ENCODE results near the gene PALLD.

PALLD gene

DNA sequence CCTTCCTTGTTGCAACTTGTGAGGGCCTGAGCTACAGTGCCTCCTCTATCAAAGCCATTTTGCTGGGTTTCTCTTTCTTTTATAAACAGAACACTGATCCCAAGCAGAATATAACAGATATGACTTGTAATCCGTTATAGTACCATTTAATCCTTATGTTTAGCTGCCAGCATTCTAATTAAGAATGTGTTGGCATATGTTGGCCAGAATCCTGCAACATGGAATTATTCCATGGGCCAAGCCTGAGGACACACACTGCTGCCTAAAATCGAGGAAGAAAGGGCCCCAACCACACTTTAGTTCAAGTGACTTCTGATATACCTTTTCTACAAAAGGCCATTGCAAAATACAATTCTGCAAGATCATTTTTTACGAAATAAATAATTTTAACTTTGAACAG is 28.0 kb downstream of the PALLD start:
- no peak for DNase-seq (ENCODE audit: low read depth in 4 of 4, low spot score in 1 of 4)

DNA sequence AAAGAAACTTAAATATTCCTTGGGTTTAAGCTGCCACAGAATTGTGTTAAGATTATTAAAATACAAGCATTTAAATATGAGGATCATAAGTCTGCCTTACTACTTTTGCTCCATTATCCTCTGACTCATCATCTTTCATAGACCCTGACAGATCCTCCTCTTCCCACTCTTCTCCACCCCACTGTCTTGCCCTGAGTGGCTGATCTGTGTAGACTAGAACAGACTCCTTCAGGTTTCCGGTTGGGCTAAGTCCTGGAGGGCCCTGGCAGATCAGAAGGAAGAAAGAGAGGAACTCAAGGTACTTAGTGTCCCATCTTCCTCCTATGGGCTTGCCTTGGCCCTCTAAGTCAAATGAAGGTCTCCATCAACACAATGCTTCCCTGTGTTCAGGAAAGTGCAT is 30.7 kb downstream of the PALLD start:
- DNase-seq (ENCODE audit: low read depth in 4 of 4, low spot score in 1 of 4): no peak

DNA sequence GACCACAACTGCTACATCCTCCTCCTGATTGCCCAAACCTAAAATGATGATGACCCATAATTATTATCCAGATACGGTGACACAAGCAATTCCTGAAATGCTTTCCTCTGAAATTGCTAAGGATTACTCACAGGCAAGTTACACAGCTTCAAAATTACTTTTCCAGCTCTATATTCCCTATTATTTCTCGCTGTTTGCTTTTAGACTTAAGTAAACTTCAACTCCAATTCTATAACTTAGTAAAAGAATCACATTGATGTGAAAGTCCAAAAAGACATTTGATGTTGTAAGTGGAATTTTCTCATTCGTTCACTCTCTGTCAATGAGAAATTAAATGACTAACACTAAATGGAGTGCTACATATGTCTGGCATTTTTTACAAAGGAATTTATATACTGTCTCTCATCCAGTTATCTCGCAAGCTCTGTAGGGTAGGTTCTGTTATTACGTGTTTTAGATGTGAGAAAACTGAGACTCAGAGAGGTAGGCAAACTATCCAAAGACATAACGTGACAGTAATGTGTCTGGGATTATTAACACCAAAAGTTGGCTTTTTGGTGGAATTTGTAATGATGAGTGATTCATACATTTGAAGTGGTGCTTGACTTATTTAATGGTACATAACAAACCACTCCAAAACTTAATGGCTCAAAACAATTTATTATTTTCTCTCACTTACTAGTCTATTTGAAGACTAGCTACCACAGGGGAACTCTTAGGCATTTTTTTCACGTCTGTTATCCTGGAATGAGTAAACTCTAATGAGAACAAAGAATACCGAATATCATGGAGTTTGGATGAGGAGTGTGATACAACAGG is 31.5 kb downstream of the PALLD start:
- DNase-seq (ENCODE audit: low read depth in 4 of 4, low spot score in 1 of 4): no peak

DNA sequence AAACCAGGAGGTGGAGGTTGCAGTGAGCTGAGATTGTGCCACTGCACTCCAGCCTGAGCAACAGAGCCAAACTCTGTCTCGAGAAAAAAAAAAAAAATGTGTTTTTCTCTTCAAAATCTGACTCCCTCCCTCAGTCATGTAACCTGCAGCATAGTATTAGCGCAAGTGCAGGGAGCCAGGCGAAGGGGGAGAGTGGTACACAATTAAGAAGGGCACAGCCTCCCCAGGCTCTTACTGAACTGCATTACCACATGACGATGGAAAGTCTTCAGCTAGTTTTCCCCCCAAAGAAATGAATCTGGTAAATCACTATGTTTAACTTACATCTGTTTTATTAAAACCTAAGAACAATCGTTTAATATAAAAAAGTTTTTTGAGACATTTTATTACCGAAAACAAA is 32.4 kb downstream of the PALLD start:
- no peak for DNase-seq (ENCODE audit: low read depth in 4 of 4, low spot score in 1 of 4)

DNA sequence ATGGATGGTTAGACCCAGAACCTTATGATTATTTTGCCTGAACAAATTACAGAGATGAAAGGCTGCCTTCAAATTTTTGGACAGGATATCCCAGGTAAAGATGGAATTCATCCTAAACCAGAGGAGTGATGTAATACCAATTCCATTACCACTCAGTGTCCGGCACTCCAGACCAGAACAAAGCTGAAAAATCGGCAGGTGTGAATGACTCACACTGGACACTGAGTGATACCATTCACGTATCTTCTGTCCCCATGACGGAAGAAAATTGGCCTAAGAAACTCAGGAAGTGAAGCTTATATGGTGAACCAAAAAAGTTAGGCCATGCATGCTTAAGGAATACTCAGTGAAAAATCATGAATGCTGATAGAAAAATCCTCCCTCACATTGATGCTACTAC is 34.5 kb downstream of the PALLD start:
- DNase-seq (ENCODE audit: low read depth in 4 of 4, low spot score in 1 of 4): no peak

DNA sequence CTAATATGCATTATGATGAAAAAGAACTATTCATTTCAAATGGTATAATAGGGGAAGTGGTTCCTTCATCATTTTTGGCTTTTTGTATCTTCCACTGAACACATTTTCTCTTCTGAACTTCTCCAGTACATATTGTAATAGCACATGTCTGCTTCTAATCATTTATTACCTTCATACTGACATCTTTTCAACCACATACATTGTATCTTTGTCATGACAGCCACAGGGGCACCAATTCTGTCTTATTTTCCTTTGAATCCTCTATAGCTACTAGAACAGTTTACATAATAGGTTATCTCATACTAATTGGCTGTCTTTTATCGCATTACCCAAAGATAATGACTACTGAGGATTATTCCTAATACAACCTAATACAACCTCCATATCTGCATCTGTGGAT is 37.7 kb downstream of the PALLD start:
- DNase-seq (ENCODE audit: low read depth in 4 of 4, low spot score in 1 of 4): no peak

DNA sequence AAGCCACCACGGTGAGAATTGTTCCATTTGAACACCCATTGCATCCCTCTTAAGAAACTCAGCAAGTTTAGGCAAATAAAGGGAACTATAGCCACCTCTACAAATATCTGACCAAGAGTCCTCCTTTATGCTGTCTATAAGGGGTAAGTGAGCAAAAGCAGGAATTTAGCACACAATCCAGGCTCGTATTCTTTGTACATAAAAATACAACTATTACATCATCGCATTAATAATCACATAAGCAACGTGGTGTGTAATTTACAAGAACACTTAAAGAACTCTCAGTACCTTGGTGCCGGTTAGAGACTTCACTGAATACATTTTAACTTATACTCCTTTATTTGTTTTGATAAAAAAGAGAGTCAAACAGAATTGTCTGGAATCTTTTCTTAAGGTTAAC is 38.8 kb downstream of the PALLD start:
- no peak for DNase-seq (ENCODE audit: low read depth in 4 of 4, low spot score in 1 of 4)

DNA sequence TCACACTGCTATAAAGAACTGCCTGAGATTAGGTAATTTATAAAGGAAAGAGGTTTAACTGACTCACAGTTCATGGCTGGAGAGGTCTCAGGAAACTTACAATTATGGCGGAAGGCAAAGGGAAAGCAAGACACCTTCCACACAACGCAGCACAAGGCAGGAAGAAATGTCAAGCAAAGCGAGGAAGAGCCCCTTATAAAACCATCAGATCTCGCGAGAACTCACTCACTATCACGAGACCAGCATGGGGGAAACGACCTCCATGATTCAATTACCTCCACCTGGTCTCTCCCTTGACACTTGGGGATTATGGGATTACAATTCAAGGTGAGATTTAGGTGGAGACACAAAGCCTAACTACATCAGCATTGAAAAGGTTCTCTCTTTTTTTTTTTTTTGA is 39.6 kb downstream of the PALLD start:
- no peak for DNase-seq (ENCODE audit: low read depth in 4 of 4, low spot score in 1 of 4)

DNA sequence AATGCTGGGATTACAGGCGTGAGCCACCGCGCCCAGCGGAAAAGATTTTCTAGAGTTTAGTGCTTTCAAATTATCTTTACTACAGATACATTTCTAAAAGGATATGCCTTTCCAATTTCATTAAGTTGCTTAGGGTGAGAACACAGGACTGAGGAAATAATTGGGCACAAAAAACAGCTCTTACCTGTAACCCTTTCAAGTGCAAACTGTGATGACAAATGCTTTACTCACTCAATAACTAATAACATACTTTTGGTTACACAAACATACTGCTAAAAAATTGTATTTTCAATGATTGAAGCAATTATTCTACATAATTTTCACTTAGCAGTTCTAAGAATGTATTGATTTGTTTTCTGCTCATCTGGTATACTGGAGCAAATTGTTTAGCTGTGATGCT is 40.2 kb downstream of the PALLD start:
- DNase-seq (ENCODE audit: low read depth in 4 of 4, low spot score in 1 of 4): no peak

DNA sequence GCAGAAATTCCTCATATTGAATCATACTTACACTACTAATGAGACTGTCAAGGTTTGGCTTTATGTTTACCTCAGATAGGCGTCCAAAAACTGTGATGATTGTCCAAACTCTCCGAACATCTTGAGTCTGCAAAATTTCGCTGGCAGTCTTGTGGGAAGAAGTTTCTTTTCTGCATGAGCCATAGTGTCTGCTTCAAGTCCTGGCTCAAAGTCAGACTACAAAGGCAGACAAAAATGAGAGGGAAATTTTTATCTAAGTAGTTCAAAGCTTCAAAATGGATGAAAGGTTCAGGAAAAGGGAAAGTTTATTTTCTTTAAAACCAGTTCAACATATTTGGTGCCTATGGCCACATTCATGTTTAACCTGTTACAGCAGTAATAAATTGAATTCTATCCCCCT is 40.7 kb downstream of the PALLD start:
- no peak for DNase-seq (ENCODE audit: low read depth in 4 of 4, low spot score in 1 of 4)

DNA sequence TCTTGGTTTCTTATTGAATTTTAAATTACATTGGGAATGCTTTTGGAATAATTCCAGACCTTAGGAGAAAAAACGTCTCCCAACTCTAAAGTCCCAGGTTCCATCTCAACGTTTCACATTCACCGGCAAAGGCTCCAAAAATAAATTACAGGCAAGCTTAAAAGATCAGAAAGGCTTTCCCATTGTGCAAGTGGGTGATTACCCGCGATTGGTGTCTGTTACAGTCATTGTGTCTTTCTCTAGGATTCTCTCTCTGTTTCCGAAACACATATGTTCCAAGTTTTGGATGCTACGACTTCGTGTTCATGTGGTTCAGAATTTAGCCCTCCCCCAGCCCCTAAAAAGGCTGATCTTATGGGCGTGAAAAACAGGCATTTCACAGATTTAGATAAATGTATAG is 41.8 kb downstream of the PALLD start:
- DNase-seq (ENCODE audit: low read depth in 4 of 4, low spot score in 1 of 4): no peak

DNA sequence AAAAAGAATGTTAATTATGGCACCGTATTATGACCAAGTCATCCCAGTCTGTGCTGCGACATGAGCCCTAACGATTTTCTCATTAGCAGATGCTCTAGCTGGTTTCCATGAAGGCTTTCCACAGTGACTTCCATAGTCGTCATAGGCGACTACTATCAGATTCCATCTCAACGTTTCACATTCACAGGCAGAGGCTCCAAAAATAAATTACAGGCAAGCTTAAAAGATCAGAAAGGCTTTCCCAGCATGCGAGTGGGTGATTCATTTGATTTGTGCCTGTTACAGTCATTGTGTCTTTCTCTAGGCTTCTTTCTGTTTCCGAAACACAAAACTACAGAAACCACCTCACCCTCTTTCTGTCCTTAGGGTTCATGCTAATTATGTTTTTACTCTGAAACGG is 43.2 kb downstream of the PALLD start:
- no peak for DNase-seq (ENCODE audit: low read depth in 4 of 4, low spot score in 1 of 4)

DNA sequence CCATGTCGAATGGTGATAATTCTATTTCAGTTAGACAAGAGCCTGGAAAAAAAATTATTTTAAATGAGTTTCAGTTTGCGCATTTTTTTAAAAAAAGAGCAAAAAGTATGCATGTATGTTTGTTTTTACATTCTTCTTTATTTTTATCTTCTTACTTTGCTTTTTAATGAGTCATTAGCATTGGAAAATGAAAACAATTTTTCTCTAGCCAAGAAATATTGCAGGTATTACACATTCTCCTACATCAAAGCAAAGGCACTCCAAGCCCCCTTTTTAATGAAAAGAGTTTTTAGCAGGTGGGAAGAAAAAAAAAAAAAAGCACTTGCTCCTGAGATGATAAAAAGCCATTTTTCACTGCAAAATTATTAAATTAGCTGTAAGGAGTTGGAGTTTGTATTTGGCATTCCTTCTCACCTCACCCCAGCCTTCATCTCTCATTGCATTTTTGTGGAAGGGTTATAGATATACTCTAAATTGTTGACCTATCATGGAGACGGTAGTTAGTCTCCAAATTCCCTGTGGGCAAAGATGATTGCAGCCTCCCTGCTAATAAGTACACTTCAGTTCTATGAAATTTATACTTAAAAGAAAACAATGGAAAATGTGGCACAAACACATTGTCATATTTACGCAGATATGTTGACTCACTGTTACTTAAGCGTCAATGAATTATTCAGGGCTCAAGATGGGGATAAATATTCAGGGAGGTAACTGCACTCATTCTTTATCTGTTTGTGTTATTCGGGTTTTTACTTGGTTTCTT is 43.8 kb downstream of the PALLD start:
- DNase-seq (ENCODE audit: low read depth in 4 of 4, low spot score in 1 of 4): no peak

DNA sequence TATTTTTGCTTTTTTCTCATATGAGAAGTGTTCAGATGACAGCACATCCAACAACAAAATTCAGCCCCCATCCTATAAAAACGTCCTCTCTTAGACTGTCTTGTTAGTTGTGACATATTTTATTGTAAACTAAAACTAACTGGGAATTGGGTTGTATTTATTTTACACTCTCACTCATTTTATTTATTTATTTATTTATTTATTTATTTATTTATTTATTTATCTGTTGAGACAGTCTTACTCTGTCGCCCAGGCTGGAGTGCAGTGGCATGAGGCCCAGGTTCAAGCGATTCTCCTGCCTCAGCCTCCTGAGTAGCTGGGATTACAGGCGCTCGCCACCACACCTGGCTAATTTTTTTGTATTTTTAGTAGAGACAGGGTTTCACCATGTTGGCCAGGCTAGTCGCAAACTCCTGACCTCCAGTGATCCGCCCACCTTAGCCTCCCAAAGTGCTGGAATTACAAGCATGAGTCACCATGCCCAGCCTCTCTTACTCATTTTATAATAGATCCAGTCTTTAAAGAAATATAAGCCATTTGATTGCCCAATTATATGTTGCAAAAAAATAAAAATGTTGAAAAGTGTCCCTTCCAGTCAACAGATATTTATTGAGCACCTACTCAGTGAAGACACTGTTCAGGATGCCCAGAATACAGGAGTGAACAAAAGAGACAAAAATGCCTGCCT is 44.6 kb downstream of the PALLD start:
- no peak for DNase-seq (ENCODE audit: low read depth in 4 of 4, low spot score in 1 of 4)

DNA sequence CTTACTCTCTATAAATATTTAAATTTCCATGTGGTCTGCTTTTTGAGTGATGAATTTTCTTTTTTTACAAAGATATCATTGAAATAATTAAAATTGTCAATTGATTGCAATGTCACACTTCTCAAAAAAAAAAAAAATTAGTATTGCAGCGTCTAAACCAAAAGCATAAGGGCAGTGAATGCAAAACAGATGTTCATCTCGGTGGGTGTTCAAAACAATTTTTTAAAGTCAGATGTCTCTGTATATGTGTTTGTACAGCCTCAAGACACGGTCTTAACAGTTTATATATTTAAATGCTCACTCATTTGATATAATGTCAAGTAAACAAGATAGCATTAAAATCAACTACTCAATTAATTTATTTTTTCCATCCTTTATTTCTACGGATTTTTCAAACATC is 52.3 kb downstream of the PALLD start:
- no peak for DNase-seq (ENCODE audit: low read depth in 4 of 4, low spot score in 1 of 4)

DNA sequence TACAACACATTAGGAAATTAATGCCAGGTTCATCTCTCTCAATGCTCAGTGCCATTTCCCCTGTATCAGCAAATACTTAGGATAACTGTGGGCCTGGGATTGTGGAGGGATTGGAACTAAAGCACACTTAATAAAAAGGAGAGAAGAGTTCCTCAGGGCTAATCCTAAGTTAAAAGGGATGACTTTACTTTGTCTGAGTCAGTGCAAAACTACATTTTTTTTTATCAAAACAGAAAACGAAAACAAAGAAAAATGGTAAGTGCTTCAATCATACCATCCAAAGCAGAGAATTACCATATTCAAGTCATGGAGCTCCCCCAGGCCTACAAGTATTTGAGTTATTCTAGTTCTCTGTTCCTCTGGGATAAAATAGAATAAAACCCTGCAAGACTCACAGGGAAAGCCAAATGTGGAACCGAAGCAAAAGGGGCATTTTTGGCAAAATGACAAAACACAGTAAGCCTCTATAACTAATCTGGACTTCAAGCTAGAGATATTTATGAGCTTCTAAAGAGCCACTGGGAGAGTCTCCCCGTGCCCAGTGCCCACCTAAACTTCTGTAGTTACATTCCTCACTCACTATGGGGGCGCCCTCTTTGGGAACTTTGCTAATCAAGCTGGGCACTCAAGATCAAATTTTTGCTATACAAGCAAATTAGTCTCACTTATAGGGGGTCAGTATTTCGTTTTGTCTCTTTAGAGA is 53.4 kb downstream of the PALLD start:
- no peak for DNase-seq (ENCODE audit: low read depth in 4 of 4, low spot score in 1 of 4)

DNA sequence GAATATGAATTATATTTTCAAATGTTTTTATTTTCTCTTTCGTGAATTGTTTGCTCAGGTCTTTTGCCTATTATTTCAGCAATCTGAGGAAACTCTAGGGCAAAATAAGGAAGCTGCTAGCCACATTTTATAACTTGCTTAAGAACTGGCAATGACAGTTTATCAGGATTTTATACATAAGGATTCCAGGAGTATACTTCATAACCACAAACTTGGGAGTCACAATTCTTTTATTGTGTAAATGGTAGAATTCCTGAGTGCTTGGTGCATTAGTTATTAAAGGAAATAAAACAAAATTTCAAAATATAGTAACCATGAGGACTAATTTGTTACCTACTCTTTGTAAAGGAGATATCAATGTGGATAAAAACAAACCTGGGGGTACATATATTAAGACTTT is 54.4 kb downstream of the PALLD start:
- no peak for DNase-seq (ENCODE audit: low read depth in 4 of 4, low spot score in 1 of 4)

DNA sequence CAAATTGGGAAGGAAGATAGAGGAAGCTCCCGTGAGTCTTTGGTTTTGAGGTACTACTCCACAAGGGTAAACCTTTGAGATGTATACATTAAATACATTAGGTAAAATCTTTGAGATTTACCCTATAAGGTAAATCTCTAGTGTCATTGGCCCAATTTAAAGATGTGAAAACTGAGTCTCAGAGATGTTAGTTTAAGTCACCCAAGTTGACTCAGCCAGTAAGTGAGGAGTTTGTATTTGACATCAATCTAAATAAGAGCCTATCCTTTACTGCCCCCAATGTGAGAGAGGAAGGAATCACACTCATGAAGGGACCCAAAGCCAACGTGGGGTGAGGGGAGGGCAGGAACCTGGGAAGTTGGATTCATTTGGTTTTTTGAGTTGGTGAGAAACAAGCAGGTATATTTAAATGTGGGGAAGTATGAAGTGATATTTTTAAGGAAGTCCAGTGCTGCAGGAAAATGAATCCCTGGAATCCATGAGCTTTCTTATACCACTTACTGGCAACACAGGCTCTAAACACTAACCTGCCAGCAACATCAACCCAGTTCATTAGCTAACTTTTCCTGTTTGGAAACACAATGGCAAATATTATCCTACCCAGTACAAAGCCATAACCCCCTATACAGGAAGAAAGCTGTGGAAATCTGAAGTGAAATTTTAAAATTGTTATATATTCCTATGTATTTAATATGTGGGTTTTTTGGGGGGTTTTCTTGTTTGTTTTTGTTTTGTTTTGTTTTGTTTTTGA is 55.3 kb downstream of the PALLD start:
- DNase-seq (ENCODE audit: low read depth in 4 of 4, low spot score in 1 of 4): no peak

DNA sequence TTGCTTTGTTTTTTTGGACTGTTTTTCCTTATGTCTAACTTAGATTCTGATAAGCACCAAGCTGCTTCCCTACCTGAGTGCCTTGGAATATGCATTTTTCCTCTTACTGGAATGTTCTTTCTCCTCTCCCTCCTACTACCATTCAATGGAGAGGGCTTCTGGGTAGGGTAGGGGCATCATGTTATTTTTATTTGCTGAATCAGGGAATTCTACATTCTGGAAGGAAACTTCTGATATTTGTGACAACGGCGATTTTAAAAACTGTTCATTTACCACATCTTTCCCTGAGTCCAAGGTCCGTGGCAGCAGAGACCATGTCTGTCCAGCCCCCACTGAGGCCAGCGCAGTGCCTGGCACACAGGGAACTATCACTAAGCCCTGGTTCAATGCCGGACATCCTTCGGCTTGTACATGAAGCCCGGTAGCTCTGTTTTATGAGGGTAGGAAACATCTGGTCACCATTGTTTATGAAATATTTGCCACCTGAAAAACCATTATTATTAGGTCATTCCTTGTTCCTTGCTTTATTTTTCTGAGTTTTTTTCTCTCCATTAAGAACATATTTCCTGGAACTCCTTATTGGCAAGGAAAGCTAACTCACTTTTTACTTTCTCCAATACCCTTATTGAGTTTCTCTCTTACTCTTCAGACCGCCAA is 57.0 kb downstream of the PALLD start:
- DNase-seq (ENCODE audit: low read depth in 4 of 4, low spot score in 1 of 4): no peak

DNA sequence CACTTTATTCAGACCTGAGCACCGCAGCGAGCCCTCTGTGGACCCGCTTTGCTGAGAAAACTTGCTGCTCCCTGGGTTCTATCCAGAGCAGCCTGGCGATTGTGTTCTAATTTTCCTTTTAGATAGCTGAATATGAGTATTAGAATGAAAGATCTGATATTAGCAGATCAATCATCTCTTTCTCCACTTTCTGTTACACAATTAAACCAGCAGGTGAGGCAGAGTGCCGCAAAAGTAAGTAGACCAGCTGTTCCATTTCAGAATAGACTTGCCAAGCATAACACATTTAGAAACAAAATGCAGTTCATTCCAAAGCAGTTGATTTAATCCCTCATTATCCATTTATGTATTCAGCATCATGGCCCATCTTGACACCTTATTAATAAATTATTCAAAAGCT is 58.6 kb downstream of the PALLD start:
- no peak for DNase-seq (ENCODE audit: low read depth in 4 of 4, low spot score in 1 of 4)
